ENCODE measurements around the gene CAPNS1. TPM values are rescaled to one million over a fixed set of nuclear protein-coding genes. Genes with fewer than 3 reads are reported as not detected.

Gene CAPNS1
- total and polyA plus RNA-seq, 9 of the 15 experiments (the other 6 are each of a cell fraction or from before 2014, with no cell fraction given): 77.9 to 576 (median 258) TPM

DNA sequence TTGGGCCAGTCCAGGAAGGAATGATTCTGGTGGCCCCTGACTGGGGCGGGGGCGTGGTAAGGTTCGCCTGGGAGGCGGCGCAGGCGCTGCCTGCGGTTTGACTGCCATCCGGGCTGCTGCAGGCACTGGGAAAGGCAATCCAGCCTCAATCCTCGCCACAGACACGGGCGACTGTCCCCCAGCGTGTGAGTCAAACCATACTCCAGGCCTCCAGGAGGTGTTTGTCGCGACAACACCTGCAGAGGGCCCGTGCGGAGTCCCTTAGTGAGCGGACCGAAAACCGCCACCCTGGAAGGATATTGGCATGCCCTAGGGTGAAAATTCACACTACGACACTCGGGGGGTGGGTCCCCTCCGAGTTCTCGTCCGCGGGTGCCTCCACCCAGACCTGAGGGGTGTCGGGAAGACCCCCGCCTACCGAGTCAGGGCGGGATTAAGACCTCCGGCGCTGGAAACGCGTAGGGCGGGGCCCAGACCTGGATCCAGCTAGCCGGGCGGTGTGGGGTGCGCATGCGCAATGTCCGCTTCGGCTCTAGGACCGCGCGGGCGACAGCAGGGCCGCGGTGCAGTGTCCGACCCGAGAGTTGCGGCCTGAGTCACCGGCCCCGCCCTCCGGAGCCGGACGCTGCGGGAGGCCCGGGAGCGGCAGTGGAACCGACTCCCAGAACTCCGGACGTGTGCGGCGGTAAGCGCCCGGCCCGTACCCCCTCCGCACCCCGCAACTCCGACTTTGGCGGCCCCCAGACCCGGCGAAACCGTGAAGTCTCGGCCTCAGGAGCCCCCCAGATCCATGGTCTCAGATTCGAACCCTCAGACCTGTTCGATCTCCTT, at the start of gene CAPNS1 (continued):
- peak; percentile 96 for TF ChIP-seq FOXM1 (IDR thresholded peaks at IDR 0.05; ENCODE audit: low read depth)
- TF ChIP-seq FOXM1 (CRISPR knock-in tag; IDR thresholded peaks at IDR 0.05; ENCODE audit: low read depth): no peak
- no peak; the same call in 1 of the 2 replicates for TF ChIP-seq CGGBP1 (CRISPR knock-in tag; IDR thresholded peaks at IDR 0.05)
- TF ChIP-seq PCBP1 (IDR thresholded peaks at IDR 0.05; ENCODE audit: low read depth, low read length, poor library complexity, severe bottlenecking): no peak
- TF ChIP-seq PCBP2 (IDR thresholded peaks at IDR 0.05; ENCODE audit: low read depth, low read length, poor library complexity, severe bottlenecking): no peak
- TF ChIP-seq MCM3 (IDR thresholded peaks at IDR 0.05): no peak
- TF ChIP-seq, protein P1, sequence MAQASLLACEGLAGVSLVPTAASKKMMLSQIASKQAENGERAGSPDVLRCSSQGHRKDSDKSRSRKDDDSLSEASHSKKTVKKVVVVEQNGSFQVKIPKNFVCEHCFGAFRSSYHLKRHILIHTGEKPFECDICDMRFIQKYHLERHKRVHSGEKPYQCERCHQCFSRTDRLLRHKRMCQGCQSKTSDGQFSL (CRISPR knock-in tag; IDR thresholded peaks at IDR 0.05): no peak
- TF ChIP-seq, protein P1 (tag; IDR thresholded peaks at IDR 0.05): no peak
- no peak for TF ChIP-seq ELF1 (tag; IDR thresholded peaks at IDR 0.05)
- TF ChIP-seq ZNF707 (CRISPR knock-in tag; conservative IDR thresholded peaks at IDR 0.05): no peak
- TF ChIP-seq ZNF274 (IDR thresholded peaks at IDR 0.05; ENCODE audit: borderline replicate concordance, low read depth, low read length): peak; percentile 38; the same call in 1 of the 2 replicates
- TF ChIP-seq ZNF639 (CRISPR knock-in tag; conservative IDR thresholded peaks at IDR 0.05 in 1 of 2, IDR thresholded peaks at IDR 0.05 in 1 of 2): peak in 1 of 2 experiments; percentile 64; a peak in 1 of 4 replicates
- no peak for TF ChIP-seq ZNF408 (CRISPR knock-in tag; IDR thresholded peaks at IDR 0.05; ENCODE audit: low read depth)
- no peak for TF ChIP-seq HNRNPL (IDR thresholded peaks at IDR 0.05; ENCODE audit: low read depth, low read length)
- TF ChIP-seq JUNB (CRISPR knock-in tag; conservative IDR thresholded peaks at IDR 0.05): 0 out of 2 replicates have a peak, but pooled peaks have one; percentile 10
- TF ChIP-seq SIN3B (IDR thresholded peaks at IDR 0.05; ENCODE audit: low read depth): 0 out of 2 replicates have a peak, but pooled peaks have one; percentile 10
- TF ChIP-seq CEBPG (CRISPR knock-in tag; IDR thresholded peaks at IDR 0.05): no peak
- no peak for TF ChIP-seq CEBPG (tag; conservative IDR thresholded peaks at IDR 0.05 in 1 of 2, IDR thresholded peaks at IDR 0.05 in 1 of 2)
- TF ChIP-seq ZNF41 (CRISPR knock-in tag; conservative IDR thresholded peaks at IDR 0.05): no peak
- TF ChIP-seq RFX1 (IDR thresholded peaks at IDR 0.05): no peak
- TF ChIP-seq KDM1A (IDR thresholded peaks at IDR 0.05): no peak; a peak in 2 of 4 replicates
- TF ChIP-seq CLOCK (CRISPR knock-in tag; IDR thresholded peaks at IDR 0.05; ENCODE audit: borderline replicate concordance): no peak

Measured in K562 (cell line).